Nephron (organoid): Measurements from ENCODE around the gene OTUB2.

Experiments used
- H3K27ac Mint-ChIP-seq, 3 experiments: 2 replicates each; pipeline ENCODE4 v1.8.0; 2020; ENCODE audit warnings: mixed read lengths in 3 of 3, mild to moderate bottlenecking in 2 of 3, moderate library complexity in 1 of 3
- H3K27me3 Mint-ChIP-seq: 2 replicates; pipeline ENCODE4 v1.8.0; 2021; ENCODE audit warnings: low read depth, mild to moderate bottlenecking, moderate library complexity, mixed read lengths
- H3K36me3 Mint-ChIP-seq: 2 replicates; pipeline ENCODE4 v1.8.0; 2020; ENCODE audit warnings: low read depth, mixed read lengths
- H3K4me1 Mint-ChIP-seq: 2 replicates; pipeline ENCODE4 v1.8.0; 2020; ENCODE audit warnings: mixed read lengths
- H3K4me3 Mint-ChIP-seq, 3 experiments: 2 replicates each; pipeline ENCODE4 v1.8.0; 2020; ENCODE audit warnings: mild to moderate bottlenecking in 3 of 3, mixed read lengths in 3 of 3, moderate library complexity in 2 of 3
- H3K9me3 Mint-ChIP-seq: 2 replicates; pipeline ENCODE4 v1.8.0; 2020; ENCODE audit warnings: mixed read lengths
- CTCF ChIP-seq, 3 experiments: fragments of 200-600 bp; sonication (generic); IDR thresholded peaks; one replicate each; pipeline ENCODE4 v1.5.0; 2021; ENCODE audit warnings: antibody characterized with exemption in 3 of 3; ENCODE audit not compliant: unreplicated experiment in 3 of 3

OTUB2 gene

GRCh38 chr14:93993382-93993781 lies 32.8 kb upstream of the OTUB2 start:
- H3K9me3 Mint-ChIP-seq = no peaks in the 10 kb centered on the region
- H3K27me3 Mint-ChIP-seq = peaks cover 26% of the 10 kb centered on the region
- TF ChIP-seq CTCF (IDR thresholded peaks at IDR 0.05; ENCODE audit: unreplicated experiment in 3 of 3) = no peak

GRCh38 chr14:93994919-93995682 lies 31.0 kb upstream of the OTUB2 start:
- Mint-ChIP-seq H3K36me3 (no peaks in the 10 kb centered on the region), H3K9me3 (no peaks in the 10 kb centered on the region), H3K4me3 (no peak overlapping the region), H3K4me1 (peaks cover 10% of the 10 kb centered on the region), H3K27me3 (peaks cover 30% of the 10 kb centered on the region), H3K27ac (no peak overlapping the region)
- no peak for TF ChIP-seq CTCF (IDR thresholded peaks at IDR 0.05; ENCODE audit: unreplicated experiment in 3 of 3)

More at GRCh38 chr14:93993382-93993781, 32.8 kb upstream of the OTUB2 start:
- Mint-ChIP-seq H3K4me3 (no peak overlapping the region), H3K36me3 (no peaks in the 10 kb centered on the region), H3K27ac (no peak overlapping the region), H3K4me1 (peaks cover 8% of the 10 kb centered on the region)

GRCh38 chr14:93996130-93996695 lies 29.9 kb upstream of the OTUB2 start:
- no peaks in the 10 kb centered on the region for H3K36me3 Mint-ChIP-seq
- H3K27ac Mint-ChIP-seq = no peak overlapping the region
- no peaks in the 10 kb centered on the region for H3K9me3 Mint-ChIP-seq
- no peak for TF ChIP-seq CTCF (IDR thresholded peaks at IDR 0.05; ENCODE audit: unreplicated experiment in 3 of 3)
- H3K4me1 Mint-ChIP-seq = peaks cover 10% of the 10 kb centered on the region
- H3K4me3 Mint-ChIP-seq = no peak overlapping the region
- H3K27me3 Mint-ChIP-seq = peaks cover 29% of the 10 kb centered on the region

- Mint-ChIP-seq H3K4me1 (peaks cover 19% of the 10 kb centered on the region), H3K9me3 (no peaks in the 10 kb centered on the region), H3K4me3 (no peak within 1 kb of the TSS), H3K27ac (no peak within 1 kb of the TSS), H3K27me3 (peaks cover 27% of the 10 kb centered on the region), H3K36me3 (no peaks in the 10 kb centered on the region)
- TF ChIP-seq CTCF (IDR thresholded peaks at IDR 0.05; ENCODE audit: unreplicated experiment in 3 of 3) = no peak
These were observed 29.1 kb upstream of the OTUB2 start, which contains the start of gene CCDC197 for GRCh38 chr14:93997082-93997481. Gene CCDC197, plus strand, starts transcription at chr14:93997301. Its CDS starts 831 bp downstream, at chr14:93998132.

GRCh38 chr14:93997916-93998870 lies 27.9 kb upstream of the OTUB2 start:
- Mint-ChIP-seq H3K27me3 (peaks cover 27% of the 10 kb centered on the region), H3K4me3 (no peak overlapping the region), H3K4me1 (peaks cover 21% of the 10 kb centered on the region), H3K27ac (no peak overlapping the region), H3K9me3 (no peaks in the 10 kb centered on the region), H3K36me3 (no peaks in the 10 kb centered on the region)
- no peak for TF ChIP-seq CTCF (IDR thresholded peaks at IDR 0.05; ENCODE audit: unreplicated experiment in 3 of 3)
